H9 (cell line): ENCODE data around the gene STAC. TPM values are rescaled to one million over a fixed set of nuclear protein-coding genes. Genes with fewer than 3 reads are reported as not detected.

Experiments
- DNase-seq: peaks from one replicate; pipeline ENCODE4 v3.0.0-alpha.2; 2017
- H2AFZ ChIP-seq: one replicate; pipeline ENCODE4 v1.6.1; 2013; ENCODE audit warnings: mild to moderate bottlenecking, low read length, control low read depth, moderate library complexity
- H2AK5ac ChIP-seq: 2 replicates; pipeline ENCODE4 v1.6.1; 2013; ENCODE audit warnings: low read length, control low read depth, mixed read lengths; ENCODE audit not compliant: insufficient read length
- H2BK120ac ChIP-seq: one replicate; pipeline ENCODE4 v1.6.1; 2013; ENCODE audit warnings: low read depth, mild to moderate bottlenecking, low read length, control low read depth, inconsistent platforms; ENCODE audit not compliant: poor library complexity, severe bottlenecking
- H2BK12ac ChIP-seq: 2 replicates; pipeline ENCODE4 v1.6.1; 2013; ENCODE audit warnings: low read length, control low read depth, mixed read lengths, low read depth; ENCODE audit not compliant: insufficient read length
- H2BK15ac ChIP-seq: 2 replicates; pipeline ENCODE4 v1.6.1; 2013; ENCODE audit warnings: low read depth, low read length, control low read depth
- H2BK20ac ChIP-seq: one replicate; pipeline ENCODE4 v1.6.1; 2013; ENCODE audit warnings: low read depth, mild to moderate bottlenecking, low read length, control low read depth, inconsistent platforms; ENCODE audit not compliant: poor library complexity, severe bottlenecking
- H2BK5ac ChIP-seq: 2 replicates; pipeline ENCODE4 v1.6.1; 2013; ENCODE audit warnings: low read length, control low read depth, mixed read lengths; ENCODE audit not compliant: insufficient read length
- H3K14ac ChIP-seq: 2 replicates; pipeline ENCODE4 v1.6.1; 2013; ENCODE audit warnings: low read length, control low read depth; ENCODE audit not compliant: insufficient read depth
- H3K18ac ChIP-seq: 2 replicates; pipeline ENCODE4 v1.6.1; 2013; ENCODE audit warnings: low read depth, mild to moderate bottlenecking, mixed read lengths, low read length, control low read depth; ENCODE audit not compliant: insufficient read length
- H3K23ac ChIP-seq: 2 replicates; pipeline ENCODE4 v1.6.1; 2013; ENCODE audit warnings: low read length, control low read depth, mixed read lengths, low read depth; ENCODE audit not compliant: insufficient read length
- H3K23me2 ChIP-seq: 2 replicates; pipeline ENCODE4 v1.6.1; 2013; ENCODE audit warnings: low read depth, mild to moderate bottlenecking, mixed read lengths, low read length, control low read depth; ENCODE audit not compliant: insufficient read length, poor library complexity, severe bottlenecking
- H3K27ac ChIP-seq: 2 replicates; pipeline ENCODE4 v1.5.1; 2013; ENCODE audit warnings: low read length, control low read depth, mixed read lengths, low read depth; ENCODE audit not compliant: insufficient read length
- H3K27me3 ChIP-seq: 2 replicates; pipeline ENCODE4 v1.6.1; 2013; ENCODE audit warnings: low read length, control low read depth, inconsistent platforms; ENCODE audit not compliant: insufficient read depth
- H3K4ac ChIP-seq: 2 replicates; pipeline ENCODE4 v1.6.1; 2013; ENCODE audit warnings: low read depth, mild to moderate bottlenecking, control low read depth, inconsistent platforms, low read length, moderate library complexity
- H3K4me1 ChIP-seq: 2 replicates; pipeline ENCODE4 v1.6.1; 2013; ENCODE audit warnings: low read length, control low read depth, inconsistent platforms; ENCODE audit not compliant: insufficient read depth
- H3K4me2 ChIP-seq: 2 replicates; pipeline ENCODE4 v1.6.1; 2013; ENCODE audit warnings: low read length, control low read depth, mixed read lengths; ENCODE audit not compliant: insufficient read length, insufficient read depth
- H3K56ac ChIP-seq: 2 replicates; pipeline ENCODE4 v1.6.1; 2013; ENCODE audit warnings: low read depth, mild to moderate bottlenecking, mixed read lengths, low read length, control low read depth; ENCODE audit not compliant: insufficient read length
- H3K79me1 ChIP-seq: 2 replicates; pipeline ENCODE4 v1.6.1; 2013; ENCODE audit warnings: low read depth, mild to moderate bottlenecking, moderate library complexity, low read length, control low read depth, inconsistent platforms; ENCODE audit not compliant: insufficient read depth, poor library complexity, severe bottlenecking
- H3K79me2 ChIP-seq: 2 replicates; pipeline ENCODE4 v1.6.1; 2013; ENCODE audit warnings: low read length, control low read depth, inconsistent platforms; ENCODE audit not compliant: insufficient read depth
- H3K9ac ChIP-seq: 2 replicates; pipeline ENCODE4 v1.6.1; 2013; ENCODE audit warnings: low read length, control low read depth, mixed read lengths; ENCODE audit not compliant: insufficient read length; ENCODE audit errors: extremely low read depth
- H3K9me3 ChIP-seq: one replicate; pipeline ENCODE4 v1.6.1; 2013; ENCODE audit warnings: low read depth, low read length, inconsistent platforms; ENCODE audit not compliant: control insufficient read depth
- H3T11ph ChIP-seq: one replicate; pipeline ENCODE4 v1.6.1; 2013; ENCODE audit warnings: mild to moderate bottlenecking, low read length, control low read depth, inconsistent platforms
- H4K20me1 ChIP-seq: one replicate; pipeline ENCODE4 v1.6.1; 2013; ENCODE audit not compliant: control insufficient read depth, insufficient read length, insufficient read depth
- H4K5ac ChIP-seq: 2 replicates; pipeline ENCODE4 v1.6.1; 2013; ENCODE audit warnings: low read depth, mild to moderate bottlenecking, mixed read lengths, low read length, control low read depth; ENCODE audit not compliant: insufficient read length
- H4K8ac ChIP-seq: replicated peaks from 2 replicates; pipeline ENCODE4 v1.6.1; 2013; ENCODE audit warnings: low read length, control low read depth, mixed read lengths, low read depth; ENCODE audit not compliant: insufficient read length
- H4K91ac ChIP-seq: 2 replicates; pipeline ENCODE4 v1.6.1; 2013; ENCODE audit warnings: low read depth, mild to moderate bottlenecking, moderate library complexity, mixed read lengths, low read length, control low read depth; ENCODE audit not compliant: insufficient read length
- H3K27ac Mint-ChIP-seq, 3 experiments: 2 replicates in 2 of 3; 3 replicates in 1 of 3; pipeline ENCODE4 v1.8.0; 2020 to 2021; ENCODE audit warnings: mixed read lengths in 3 of 3, mild to moderate bottlenecking in 1 of 3, moderate library complexity in 1 of 3
- H3K27me3 Mint-ChIP-seq: 2 replicates; pipeline ENCODE4 v1.8.0; 2021; ENCODE audit warnings: low read depth, mild to moderate bottlenecking, moderate library complexity, mixed read lengths
- H3K36me3 Mint-ChIP-seq, 3 experiments: 2 replicates in 2 of 3; 3 replicates in 1 of 3; pipeline ENCODE4 v1.8.0; 2020 to 2021; ENCODE audit warnings: low read depth in 3 of 3, mixed read lengths in 3 of 3; ENCODE audit not compliant: insufficient read depth in 1 of 3
- H3K4me1 Mint-ChIP-seq, 2 experiments: 2 replicates each; pipeline ENCODE4 v1.8.0; 2020; ENCODE audit warnings: mixed read lengths in 2 of 2
- H3K4me3 Mint-ChIP-seq, 2 experiments: 2 replicates in 1 of 2; 3 replicates in 1 of 2; pipeline ENCODE4 v1.8.0; 2020 to 2021; ENCODE audit warnings: mild to moderate bottlenecking in 2 of 2, mixed read lengths in 2 of 2, moderate library complexity in 1 of 2
- H3K9me3 Mint-ChIP-seq, 2 experiments: 2 replicates in 1 of 2; 3 replicates in 1 of 2; pipeline ENCODE4 v1.8.0; 2020; ENCODE audit warnings: mild to moderate bottlenecking in 2 of 2, mixed read lengths in 2 of 2, moderate library complexity in 1 of 2
- WGBS: extraction: QIAGEN DNeasy Blood & Tissue Kit; methylation state at CpG from one replicate; pipeline ENCODE4 v1.1.7; 2013; ENCODE audit warnings: missing lambda C conversion rate, low lambda C conversion rate, mixed read lengths; ENCODE audit not compliant: insufficient read length; ENCODE audit errors: extremely low coverage; 5-methylcytosine and 5-hydroxymethylcytosine counted together
- total RNA-seq: library from RNA; stranded (reverse); gene quantifications from 2 replicates; pipeline ENCODE4 v1.2.1, GENCODE V29; 2021
- TF ChIP-seq, protein P1 (sequence below): fragments of 200-600 bp; sonication (generic); conservative IDR thresholded peaks from 3 replicates; pipeline ENCODE4 v1.8.0; 2021; ENCODE audit warnings: antibody characterized with exemption, mild to moderate bottlenecking

STAC gene
- total RNA-seq, 1 experiment from 2014 or later, result 3.0 TPM

DNA sequence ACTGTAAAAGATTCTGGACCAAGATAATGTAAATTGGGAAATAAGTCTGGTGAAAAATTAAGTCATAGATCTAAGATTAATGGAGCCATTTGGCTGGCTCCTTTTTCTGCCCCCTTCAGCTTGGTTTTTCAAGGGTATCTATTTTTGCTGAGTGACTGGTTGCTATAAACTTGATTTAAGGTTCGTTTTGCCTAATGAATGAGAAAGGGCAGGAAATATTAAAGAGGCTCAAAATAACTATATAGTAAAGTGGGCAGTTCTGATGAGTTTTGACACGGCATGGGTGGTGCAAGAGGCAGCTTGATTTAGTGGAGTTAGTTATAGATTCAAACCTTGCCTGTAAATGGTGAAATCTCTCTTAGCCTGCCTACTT lies 140.7 kb downstream of the STAC start:
- Histone ChIP-seq H2AK5ac (no peak overlapping the region), H3K79me2 (no peaks in the 10 kb centered on the region), H3K23ac (no peak overlapping the region), H4K20me1 (no peaks in the 10 kb centered on the region), H3K27ac (no peak overlapping the region), H2BK20ac (no peak overlapping the region), H3K79me1 (no peaks in the 10 kb centered on the region), H3K14ac (no peak overlapping the region), H2BK15ac (no peak overlapping the region), H3K9ac (no peak overlapping the region), H2BK12ac (no peak overlapping the region), H4K8ac (no peak overlapping the region), H4K91ac (no peak overlapping the region), H3K18ac (no peak overlapping the region), H2BK5ac (no peak overlapping the region), H3K4me2 (no peak overlapping the region), H3K4me1 (no peaks in the 10 kb centered on the region), H2BK120ac (no peak overlapping the region), H2AFZ (no peak overlapping the region), H3K4ac (no peak overlapping the region), H3T11ph (no peak overlapping the region), H3K27me3 (no peaks in the 10 kb centered on the region), H4K5ac (no peak overlapping the region), H3K23me2 (no peaks in the 10 kb centered on the region), H3K9me3 (no peaks in the 10 kb centered on the region), H3K56ac (no peak overlapping the region)
- H3K27ac Mint-ChIP-seq, result no peak overlapping the region
- TF ChIP-seq, protein P1, sequence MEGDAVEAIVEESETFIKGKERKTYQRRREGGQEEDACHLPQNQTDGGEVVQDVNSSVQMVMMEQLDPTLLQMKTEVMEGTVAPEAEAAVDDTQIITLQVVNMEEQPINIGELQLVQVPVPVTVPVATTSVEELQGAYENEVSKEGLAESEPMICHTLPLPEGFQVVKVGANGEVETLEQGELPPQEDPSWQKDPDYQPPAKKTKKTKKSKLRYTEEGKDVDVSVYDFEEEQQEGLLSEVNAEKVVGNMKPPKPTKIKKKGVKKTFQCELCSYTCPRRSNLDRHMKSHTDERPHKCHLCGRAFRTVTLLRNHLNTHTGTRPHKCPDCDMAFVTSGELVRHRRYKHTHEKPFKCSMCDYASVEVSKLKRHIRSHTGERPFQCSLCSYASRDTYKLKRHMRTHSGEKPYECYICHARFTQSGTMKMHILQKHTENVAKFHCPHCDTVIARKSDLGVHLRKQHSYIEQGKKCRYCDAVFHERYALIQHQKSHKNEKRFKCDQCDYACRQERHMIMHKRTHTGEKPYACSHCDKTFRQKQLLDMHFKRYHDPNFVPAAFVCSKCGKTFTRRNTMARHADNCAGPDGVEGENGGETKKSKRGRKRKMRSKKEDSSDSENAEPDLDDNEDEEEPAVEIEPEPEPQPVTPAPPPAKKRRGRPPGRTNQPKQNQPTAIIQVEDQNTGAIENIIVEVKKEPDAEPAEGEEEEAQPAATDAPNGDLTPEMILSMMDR, result no peak
- H3K36me3 Mint-ChIP-seq, result no peaks in the 10 kb centered on the region
- no peak for DNase-seq
- no CpG with 5 or more reads among the region's 2 CpGs for WGBS
- H3K9me3 Mint-ChIP-seq, result no peaks in the 10 kb centered on the region
- peaks cover 9 to 10% of the 10 kb centered on the region in 2 experiments for H3K4me1 Mint-ChIP-seq
- H3K27me3 Mint-ChIP-seq, result no peaks in the 10 kb centered on the region
- no peak overlapping the region for H3K4me3 Mint-ChIP-seq
